Renal cortex interstitium (tissue), 11 donors: ENCODE results near the gene CLASP1. TPM values are rescaled to one million over a fixed set of nuclear protein-coding genes. Genes with fewer than 3 reads are reported as not detected.

Experiments used
- DNase-seq, 11 donors: peaks; one replicate each; pipeline ENCODE4 v3.0.0-alpha.2; 2013; ENCODE audit warnings: low read depth in 9 of 11, low spot score in 4 of 11; ENCODE audit errors: extremely low read depth in 1 of 11
- polyA plus RNA-seq, 3 donors: library from polyadenylated mRNA; unstranded; fragments of 120-200 nt; gene quantifications; one replicate each; pipeline ENCODE4 v1.2.1, GENCODE V29; 2013; ENCODE audit not compliant: insufficient read length in 3 of 3

CLASP1 gene
- polyA plus RNA-seq, 3 donors = 42.0 to 47.8 (median 47.5) TPM

DNA sequence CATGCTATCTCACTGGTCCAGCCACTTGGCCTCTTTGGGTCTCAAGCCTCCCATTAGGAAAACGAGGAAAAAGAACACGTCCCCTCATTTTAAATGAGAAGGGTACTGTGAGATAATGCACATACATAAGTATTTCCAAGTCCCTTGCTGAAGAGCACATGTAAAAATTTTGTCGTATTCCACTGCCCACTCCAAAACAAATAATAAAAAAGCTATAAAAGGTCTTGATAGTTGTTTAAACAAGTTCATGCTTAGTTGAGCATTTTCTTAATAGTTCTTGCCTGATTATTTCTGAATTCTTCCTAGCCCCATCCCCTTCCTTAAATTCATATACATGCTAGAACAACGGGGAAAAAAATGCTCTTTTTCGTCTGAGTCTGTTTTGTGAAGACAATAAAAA, 228.8 kb downstream of the CLASP1 start:
- DNase-seq = no peak

DNA sequence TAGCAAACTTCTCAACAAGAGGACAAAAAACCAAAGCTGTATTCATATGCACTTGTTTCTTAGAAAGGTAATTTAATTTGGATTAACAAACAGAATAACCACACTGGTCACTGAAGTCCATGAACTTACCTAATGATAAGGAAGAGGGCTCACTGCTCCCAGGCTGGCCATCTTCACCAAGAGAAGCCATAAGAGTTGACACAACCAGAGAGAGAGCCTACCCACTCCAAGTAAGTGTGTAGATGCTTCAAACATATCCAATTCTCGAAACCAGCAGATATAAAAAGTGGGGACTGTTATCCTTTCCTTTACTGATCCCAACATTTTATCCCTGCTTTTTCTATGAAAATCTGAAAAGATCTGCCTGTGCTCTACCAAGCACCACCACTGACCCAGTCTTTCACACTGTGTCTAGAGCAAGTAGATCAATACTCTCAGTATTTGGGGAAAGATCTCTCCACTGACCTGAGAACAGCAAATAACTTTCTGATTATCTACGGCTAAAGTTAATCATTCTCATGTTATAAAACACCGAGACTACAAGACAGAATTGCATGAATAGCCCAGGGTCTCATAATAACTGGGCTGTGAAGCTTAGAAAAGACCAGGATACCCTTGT, 230.1 kb downstream of the CLASP1 start:
- DNase-seq = no peak

DNA sequence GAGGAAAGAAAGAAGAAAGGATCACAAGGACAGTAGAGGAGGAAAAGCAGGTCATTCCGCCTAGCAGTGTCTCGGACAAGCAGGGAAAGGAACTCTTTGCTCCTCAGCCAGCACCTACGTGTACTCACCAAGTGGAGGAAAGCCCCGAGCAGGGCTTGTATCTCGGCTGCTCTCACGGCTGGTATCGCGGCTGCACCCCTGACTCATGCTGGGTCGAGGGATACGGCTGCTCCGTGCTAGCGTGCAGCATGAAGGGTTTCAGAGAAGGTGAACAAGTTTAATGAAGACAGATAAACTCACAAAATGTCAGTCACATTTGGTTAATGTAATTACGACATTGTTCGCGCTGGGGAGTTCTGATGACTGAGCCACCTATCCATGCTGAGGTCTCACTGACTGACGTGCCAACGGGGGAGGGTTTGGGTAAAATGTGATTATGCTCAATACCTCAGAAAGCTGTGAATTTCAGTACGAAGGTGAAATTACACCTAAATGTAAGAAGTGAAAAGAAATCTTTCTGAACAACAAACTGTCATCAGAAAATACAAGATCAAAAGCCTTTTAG, 230.7 kb downstream of the CLASP1 start:
- DNase-seq = no peak

DNA sequence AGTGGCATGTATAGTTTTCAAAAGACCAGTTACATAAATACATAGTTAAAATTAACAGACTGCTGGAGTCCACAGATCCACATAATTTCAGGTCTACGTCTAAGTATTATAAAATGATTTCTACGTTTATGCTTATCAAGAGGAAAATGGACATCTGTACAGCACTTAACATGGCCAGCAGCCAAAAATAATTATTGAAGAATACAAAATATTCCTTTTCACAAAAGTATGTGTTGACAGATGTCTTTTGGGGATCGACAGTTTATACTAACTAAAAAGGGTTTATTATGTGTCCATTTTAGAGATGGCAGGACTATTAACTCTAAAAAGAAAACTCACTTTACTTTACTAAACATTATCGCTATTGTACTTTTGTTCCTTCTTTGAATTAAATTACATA, 231.4 kb downstream of the CLASP1 start:
- no peak for DNase-seq

DNA sequence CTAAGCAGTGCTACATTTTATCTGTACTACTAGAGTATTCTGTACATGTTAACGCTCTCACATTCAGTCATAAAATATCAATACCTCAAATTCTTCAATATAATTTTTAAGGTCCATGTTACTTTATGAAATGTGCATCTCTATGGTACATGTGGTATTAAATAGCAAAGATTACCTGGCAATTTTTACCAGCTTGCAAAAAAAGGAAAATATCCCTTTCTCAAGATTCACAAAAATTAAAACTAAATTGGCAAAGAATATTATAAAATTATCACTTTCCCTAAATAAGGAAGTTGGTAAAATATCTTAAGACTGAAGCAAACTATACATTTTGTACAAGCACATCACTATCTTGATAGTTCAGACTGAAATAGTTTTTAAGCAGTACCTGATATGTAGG, 233.5 kb downstream of the CLASP1 start:
- no peak for DNase-seq

DNA sequence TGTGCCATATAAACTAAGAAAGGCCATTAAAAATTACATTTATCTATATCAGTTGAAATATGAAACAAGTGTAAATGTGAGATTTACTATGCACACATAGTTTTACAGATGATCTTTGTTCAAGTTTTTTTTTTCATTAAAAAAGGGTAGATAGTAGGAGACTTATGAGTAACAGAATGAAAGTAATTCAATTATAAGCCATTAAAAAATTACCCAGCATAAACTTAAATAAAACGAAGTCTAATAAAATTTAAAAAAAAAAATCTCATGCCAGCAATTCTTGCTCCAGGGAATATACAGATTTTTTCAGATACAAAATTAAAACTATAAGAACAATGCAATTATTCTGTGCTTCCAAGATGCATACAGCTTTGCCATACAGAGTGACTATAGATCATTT, 236.9 kb downstream of the CLASP1 start:
- no peak for DNase-seq

DNA sequence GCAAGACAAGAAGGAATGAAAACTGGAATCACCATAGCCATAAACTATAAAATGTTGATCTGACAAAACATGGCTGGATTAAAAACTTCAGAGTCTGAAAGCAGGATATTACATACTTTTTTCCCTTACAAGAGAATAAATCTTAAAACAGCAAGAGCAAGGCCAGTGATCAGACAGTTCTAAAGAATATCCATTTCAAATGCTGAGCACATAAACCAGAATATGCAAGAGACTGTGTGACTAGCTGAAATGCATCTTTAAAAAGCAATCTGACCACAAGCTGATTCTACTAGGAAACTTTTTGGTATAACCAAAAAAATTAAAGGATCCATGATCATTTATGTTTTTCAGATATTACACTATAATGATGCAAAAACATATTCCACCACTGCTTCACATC, 239.3 kb downstream of the CLASP1 start:
- no peak for DNase-seq

DNA sequence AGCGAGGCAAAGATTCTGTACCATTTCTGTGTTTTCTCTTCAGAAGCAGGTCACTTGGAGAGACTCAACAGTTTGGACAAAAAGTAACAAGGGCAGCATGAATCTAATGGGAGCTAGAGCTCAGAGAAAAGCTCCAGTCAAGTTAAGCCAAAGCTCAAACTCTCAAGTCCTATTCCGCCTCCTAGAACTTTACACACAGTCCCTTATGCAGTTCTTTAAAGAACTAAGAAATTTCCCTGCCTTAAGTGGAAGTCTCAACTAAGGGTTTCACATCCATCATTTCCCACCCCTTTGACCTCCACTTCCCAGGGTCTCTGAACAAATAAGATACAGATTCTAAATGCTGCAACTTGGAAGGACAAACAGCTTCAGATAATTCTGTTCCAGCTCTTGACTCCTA, 239.9 kb downstream of the CLASP1 start:
- DNase-seq = no peak

DNA sequence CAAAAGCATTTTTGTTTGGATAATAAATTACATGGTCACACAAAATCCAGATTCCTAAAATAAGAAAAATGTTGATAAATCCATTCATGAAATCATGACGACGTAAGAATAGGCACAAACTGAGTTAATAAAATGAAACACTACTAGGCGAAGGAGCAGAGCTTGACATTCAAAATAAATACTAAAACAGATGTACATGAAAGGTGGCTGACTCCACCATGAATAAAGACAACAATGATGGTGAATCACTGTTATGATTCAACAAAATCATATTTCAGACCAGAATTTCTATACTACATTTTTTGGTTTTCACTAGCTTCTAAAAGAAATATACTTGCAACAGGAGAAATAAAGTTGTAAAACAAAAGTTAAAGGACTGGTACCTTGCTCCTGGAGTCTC, 240.6 kb downstream of the CLASP1 start:
- no peak for DNase-seq

DNA sequence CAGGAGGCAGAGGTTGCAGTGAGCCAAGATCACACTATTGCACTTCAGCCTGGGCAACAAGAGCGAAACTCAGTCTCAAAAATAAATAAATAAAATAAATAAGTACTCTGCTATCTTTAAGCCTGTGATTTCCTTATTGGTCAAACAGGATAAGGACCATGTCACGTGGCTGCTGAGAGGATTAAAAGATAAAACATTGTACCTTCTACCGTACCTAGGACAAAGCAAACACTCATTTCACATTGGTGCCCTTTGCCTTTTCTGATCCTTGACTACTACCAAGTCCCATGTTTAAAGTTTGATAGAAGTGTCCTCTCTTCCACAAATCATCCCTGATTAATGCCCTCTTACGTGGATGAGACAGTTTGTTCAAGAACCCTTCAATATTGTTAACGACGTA, 244.0 kb downstream of the CLASP1 start:
- no peak for DNase-seq

DNA sequence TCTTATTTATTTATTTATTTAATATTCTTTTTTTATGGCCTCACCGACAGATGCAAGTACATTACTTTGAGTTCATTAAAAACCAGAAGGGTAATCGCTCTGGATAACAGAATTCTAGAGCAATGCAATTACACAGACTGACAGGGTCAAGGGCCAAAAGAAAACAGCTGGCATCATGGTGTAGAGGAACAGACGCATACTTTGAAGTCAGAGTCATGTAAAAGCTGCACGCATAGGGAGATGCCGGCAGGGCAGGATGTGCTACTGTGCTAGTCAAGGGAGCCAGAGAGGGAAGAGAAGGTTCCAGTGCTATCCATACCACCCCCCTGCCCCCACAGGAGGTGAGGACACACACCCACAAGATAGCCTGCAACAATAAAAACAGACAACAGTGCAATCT, 249.1 kb downstream of the CLASP1 start:
- DNase-seq = peak in 9 of 11 donors; percentile 10 to 54 (median 34)

DNA sequence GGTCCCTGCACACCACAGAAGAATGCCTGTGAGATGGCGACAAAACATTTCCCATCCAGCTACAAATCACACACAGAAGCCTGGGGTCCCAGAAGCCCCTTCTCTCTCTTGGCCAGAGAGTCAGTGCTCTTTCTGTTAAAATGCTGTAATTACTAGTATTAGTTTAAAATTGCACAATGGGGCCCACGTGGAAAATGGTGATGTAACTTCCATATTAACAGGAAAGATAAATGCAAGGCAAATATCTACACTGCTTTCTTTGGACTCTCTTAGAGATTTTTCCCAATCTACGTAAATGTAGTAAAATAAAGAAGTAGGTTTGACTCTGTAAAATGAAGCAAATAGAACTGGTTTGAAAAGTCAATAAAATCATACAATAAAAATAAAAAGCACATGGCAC, 250.4 kb downstream of the CLASP1 start:
- DNase-seq = no peak

DNA sequence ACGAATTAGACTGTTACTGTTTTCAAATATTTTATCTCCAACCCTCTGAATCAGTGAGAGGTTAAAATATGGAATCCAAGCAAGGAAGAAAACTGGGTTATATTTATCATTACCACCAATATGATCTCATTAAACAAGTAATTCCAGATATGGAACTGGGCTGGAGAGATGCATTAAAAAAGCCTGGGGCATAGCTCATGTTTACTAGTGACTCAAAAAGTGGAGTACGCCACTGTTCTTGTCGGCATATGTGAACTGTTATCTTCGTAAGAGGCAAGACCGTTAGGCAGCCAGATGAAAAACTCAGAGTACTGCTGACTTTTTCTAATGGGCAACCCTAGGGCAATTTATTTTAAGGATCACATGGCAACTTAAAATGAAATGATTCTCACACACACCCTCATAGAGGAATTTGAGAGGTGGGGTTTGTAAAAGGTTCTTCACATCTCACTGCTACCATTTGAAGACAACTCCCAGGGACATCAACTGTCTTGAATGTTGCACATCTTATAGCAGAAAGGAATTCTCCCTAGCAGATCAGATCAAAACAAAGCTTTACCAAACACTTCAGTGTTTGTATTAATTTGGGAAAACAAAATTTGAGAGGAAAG, 259.1 kb downstream of the CLASP1 start:
- DNase-seq = no peak

DNA sequence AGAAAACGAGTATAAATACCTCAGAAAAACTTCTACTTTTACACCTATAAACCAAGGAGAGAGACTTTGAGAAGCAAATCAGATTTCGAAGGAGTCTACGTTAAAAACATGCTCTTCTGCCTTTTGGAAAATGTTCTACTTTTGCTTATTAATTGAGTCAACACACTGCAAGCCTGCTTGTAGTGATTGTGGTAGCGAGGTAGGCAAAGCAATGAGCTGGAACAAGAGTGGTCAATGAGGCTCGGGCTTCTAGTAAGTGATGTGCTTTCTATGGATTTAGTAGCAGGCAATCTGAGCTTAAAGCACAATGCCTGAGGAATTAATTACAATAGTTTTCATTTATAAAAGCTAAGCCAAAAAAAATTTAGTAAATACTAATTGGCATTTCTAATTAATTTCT, 260.9 kb downstream of the CLASP1 start:
- DNase-seq = no peak

DNA sequence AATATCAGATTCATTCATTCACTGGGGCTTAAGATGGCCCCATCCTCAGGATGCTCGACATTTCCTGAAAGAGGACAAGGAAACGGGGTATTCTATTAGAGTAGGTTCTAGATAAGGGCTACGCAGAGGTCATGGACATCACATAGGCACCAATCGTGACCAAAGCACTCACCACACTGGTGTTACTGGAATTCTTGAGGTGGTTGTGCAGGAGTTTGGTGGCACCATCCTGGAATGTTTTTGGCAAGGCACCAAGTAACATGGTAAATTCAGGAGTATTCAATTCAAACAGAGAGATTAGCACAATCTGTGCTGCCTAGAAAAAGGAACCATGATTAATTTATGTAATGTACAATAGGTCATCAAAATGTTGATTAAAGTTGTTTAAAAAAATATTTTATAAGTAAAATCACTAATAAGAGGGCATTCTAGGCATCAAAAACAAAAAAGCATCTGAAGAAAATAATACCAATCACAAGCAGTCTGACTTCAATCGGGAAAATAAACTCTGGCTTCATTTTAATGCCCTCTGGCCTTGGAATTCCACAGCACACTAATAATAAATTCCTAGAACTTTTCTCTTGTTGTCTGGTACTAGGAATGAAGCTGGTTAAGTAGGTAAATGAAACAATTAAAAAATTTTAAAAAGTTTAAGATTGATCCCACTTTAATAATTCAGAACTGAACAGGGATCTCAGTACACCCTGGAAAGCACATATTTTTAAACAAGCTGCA, 261.5 kb downstream of the CLASP1 start:
- DNase-seq = no peak

DNA sequence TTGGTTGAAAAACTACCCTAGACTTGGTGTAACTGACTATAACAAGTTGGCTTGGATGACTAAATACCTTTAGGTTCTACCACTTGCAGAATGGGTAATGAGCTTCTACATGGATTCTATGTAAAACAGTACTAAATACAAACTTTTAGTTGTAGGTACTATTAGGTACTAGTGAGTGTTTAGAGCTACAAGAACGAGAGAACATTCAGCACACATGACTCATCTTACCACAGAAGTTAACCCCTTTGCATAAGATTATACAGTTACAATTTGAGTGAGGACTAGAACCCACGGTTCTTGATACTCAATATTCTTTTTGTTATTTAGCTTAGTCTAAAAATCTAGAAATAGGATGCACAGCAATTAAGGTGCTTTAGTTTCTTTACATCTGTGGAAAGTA, 262.6 kb downstream of the CLASP1 start:
- DNase-seq = no peak

DNA sequence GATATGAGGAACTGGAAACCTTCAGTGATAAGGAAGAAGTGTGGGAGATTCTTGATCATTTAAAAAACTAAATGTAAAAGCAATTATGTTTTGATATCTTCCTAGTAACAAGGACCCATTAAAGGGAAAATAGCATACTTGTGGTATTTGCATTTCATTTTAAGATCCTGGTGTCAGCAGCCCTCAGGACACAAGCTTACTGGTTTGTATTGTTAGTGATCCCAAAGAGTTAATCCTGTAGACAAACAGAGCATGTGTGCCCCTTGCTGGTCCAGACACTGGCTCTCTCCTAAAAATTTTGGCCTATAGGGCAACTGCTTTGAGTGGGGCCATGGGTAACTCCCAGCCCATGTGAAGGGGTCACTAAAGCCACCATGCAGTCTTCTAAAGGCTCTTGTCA, 263.2 kb downstream of the CLASP1 start:
- DNase-seq = no peak

DNA sequence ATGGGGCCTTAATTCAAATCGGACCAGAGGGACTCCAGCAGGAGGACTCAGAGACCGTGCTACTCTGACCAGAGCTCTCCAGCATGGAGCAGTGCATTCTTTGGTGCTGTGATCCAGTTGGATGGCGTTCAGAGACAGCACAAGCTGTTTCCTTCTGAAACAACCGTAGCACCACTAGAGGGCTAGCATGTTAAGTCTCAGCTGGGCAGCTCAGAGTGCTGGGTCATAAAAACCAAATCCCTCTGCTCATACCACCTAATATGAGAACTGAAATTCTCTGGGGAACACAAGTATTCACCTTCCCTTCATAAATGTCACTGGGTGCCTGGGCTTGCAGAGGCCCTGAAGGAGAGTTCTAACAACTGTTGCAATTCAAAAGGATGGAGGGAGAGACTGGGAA, 266.5 kb downstream of the CLASP1 start:
- DNase-seq = no peak

DNA sequence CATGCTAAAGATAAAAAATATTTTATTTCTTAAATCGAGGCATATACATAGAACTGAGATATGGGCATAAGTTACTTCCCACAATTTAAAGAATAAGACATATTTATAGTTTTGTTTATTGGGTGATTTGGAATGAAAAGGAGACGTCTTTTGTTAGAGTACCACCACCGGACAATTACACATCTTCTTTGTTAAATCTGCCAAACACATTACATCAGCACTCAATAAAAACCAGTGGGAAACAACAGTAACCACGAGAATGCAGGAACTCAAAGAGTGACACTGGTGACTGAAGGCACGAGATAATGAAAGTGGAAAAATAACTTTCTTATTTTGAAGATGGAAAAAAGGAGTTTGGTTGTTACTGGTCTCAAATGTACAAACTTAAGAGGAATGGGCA, 271.6 kb downstream of the CLASP1 start:
- DNase-seq = no peak

DNA sequence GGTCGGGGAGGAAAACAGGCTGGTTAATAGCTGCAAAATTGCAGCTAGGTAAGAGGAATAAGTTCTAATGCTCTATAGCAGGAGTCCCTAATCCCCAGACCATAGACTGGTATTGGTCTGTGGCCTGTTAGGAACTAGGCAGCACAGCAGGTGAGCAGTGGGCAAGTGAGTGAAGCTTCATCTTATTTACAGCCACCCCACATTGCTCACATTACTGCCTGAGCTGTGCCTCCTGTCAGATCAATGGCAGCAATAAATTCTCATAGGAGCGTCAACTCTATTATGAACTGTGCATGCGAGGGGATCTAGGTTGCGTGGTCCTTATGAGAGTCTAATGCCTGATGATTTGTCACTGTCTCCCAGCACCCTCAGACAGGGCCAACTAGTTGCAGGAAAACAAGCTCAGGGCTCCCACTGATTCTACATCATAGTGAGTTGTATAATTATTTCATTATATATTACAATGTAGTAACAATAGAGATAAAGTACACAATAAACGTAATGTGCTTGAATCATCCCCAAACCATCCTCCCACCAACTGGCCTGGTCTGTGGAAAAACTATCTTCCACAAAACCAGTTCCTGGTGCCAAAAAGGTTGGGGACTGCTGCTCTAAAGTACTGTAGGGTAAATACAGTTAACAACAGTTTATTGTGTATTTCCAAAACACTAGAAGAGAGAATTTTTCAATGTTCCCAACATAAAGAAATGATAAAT, 272.6 kb downstream of the CLASP1 start:
- DNase-seq = no peak
